ENCODE results near the gene GPR39. TPM values are rescaled to one million over a fixed set of nuclear protein-coding genes. Genes with fewer than 3 reads are reported as not detected.

Gene GPR39
- polyA plus RNA-seq, 3 donors = 3.7 to 4.8 (median 4.0) TPM

GRCh38 chr2:132557694-132558093 is 141.1 kb downstream of the GPR39 start:
- DNase-seq (ENCODE audit: low read depth in 3 of 3, low spot score in 2 of 3) = no peak

- DNase-seq (ENCODE audit: low read depth in 3 of 3, low spot score in 2 of 3) = no peak
These were observed 142.7 kb downstream of the GPR39 start for GRCh38 chr2:132559326-132559725.

GRCh38 chr2:132559921-132560320 is 143.3 kb downstream of the GPR39 start:
- no peak for DNase-seq (ENCODE audit: low read depth in 3 of 3, low spot score in 2 of 3)

GRCh38 chr2:132560562-132560961 is 144.0 kb downstream of the GPR39 start:
- no peak for DNase-seq (ENCODE audit: low read depth in 3 of 3, low spot score in 2 of 3)

- no peak for DNase-seq (ENCODE audit: low read depth in 3 of 3, low spot score in 2 of 3)
These were observed 145.6 kb downstream of the GPR39 start for GRCh38 chr2:132562245-132562644.

- peak; percentile 29 to 72 (median 48) for DNase-seq (ENCODE audit: low read depth in 3 of 3, low spot score in 2 of 3)
These were observed 147.5 kb downstream of the GPR39 start for GRCh38 chr2:132564065-132564464.

- DNase-seq (ENCODE audit: low read depth in 3 of 3, low spot score in 2 of 3) = no peak
These were observed 149.8 kb downstream of the GPR39 start for GRCh38 chr2:132566379-132566778.

- DNase-seq (ENCODE audit: low read depth in 3 of 3, low spot score in 2 of 3) = no peak
These were observed 151.1 kb downstream of the GPR39 start for GRCh38 chr2:132567682-132568081.

- DNase-seq (ENCODE audit: low read depth in 3 of 3, low spot score in 2 of 3) = no peak
These were observed 152.1 kb downstream of the GPR39 start for GRCh38 chr2:132568656-132569055.

- no peak for DNase-seq (ENCODE audit: low read depth in 3 of 3, low spot score in 2 of 3)
These were observed 156.9 kb downstream of the GPR39 start for GRCh38 chr2:132573444-132574007.

- DNase-seq (ENCODE audit: low read depth in 3 of 3, low spot score in 2 of 3) = no peak
These were observed 161.1 kb downstream of the GPR39 start for GRCh38 chr2:132577686-132578085.

GRCh38 chr2:132581591-132581990 is 165.0 kb downstream of the GPR39 start:
- DNase-seq (ENCODE audit: low read depth in 3 of 3, low spot score in 2 of 3) = no peak

GRCh38 chr2:132581991-132582738 is 165.6 kb downstream of the GPR39 start:
- no peak for DNase-seq (ENCODE audit: low read depth in 3 of 3, low spot score in 2 of 3)

- no peak for DNase-seq (ENCODE audit: low read depth in 3 of 3, low spot score in 2 of 3)
These were observed 167.2 kb downstream of the GPR39 start for GRCh38 chr2:132583666-132584360.

- DNase-seq (ENCODE audit: low read depth in 3 of 3, low spot score in 2 of 3) = no peak
These were observed 168.6 kb downstream of the GPR39 start for GRCh38 chr2:132584976-132585817.

GRCh38 chr2:132586101-132586511 is 169.5 kb downstream of the GPR39 start:
- DNase-seq (ENCODE audit: low read depth in 3 of 3, low spot score in 2 of 3) = no peak

GRCh38 chr2:132586835-132587234 is 170.2 kb downstream of the GPR39 start:
- no peak for DNase-seq (ENCODE audit: low read depth in 3 of 3, low spot score in 2 of 3)

GRCh38 chr2:132588576-132588975 is 172.0 kb downstream of the GPR39 start:
- no peak for DNase-seq (ENCODE audit: low read depth in 3 of 3, low spot score in 2 of 3)

GRCh38 chr2:132589111-132589830 is 172.7 kb downstream of the GPR39 start:
- DNase-seq (ENCODE audit: low read depth in 3 of 3, low spot score in 2 of 3) = peak in 2 of 3 donors; percentile 33 to 47

- DNase-seq (ENCODE audit: low read depth in 3 of 3, low spot score in 2 of 3) = no peak
These were observed 173.4 kb downstream of the GPR39 start for GRCh38 chr2:132589966-132590365.
